GM21717 (cell line): ENCODE results near the gene CPSF4.
"Not testable (repeated sequence)": the region's sequence is repeated elsewhere in the genome, so short reads cannot be mapped to it uniquely, and the experiment has no call there.

Experiments
- ATAC-seq: cut with Tn5 transposase; IDR thresholded peaks from one replicate; pipeline ENCODE4 v1.9.1; 2021; ENCODE audit warnings: mild to moderate bottlenecking, moderate library complexity; ENCODE audit not compliant: unreplicated experiment

The CPSF4 gene

DNA sequence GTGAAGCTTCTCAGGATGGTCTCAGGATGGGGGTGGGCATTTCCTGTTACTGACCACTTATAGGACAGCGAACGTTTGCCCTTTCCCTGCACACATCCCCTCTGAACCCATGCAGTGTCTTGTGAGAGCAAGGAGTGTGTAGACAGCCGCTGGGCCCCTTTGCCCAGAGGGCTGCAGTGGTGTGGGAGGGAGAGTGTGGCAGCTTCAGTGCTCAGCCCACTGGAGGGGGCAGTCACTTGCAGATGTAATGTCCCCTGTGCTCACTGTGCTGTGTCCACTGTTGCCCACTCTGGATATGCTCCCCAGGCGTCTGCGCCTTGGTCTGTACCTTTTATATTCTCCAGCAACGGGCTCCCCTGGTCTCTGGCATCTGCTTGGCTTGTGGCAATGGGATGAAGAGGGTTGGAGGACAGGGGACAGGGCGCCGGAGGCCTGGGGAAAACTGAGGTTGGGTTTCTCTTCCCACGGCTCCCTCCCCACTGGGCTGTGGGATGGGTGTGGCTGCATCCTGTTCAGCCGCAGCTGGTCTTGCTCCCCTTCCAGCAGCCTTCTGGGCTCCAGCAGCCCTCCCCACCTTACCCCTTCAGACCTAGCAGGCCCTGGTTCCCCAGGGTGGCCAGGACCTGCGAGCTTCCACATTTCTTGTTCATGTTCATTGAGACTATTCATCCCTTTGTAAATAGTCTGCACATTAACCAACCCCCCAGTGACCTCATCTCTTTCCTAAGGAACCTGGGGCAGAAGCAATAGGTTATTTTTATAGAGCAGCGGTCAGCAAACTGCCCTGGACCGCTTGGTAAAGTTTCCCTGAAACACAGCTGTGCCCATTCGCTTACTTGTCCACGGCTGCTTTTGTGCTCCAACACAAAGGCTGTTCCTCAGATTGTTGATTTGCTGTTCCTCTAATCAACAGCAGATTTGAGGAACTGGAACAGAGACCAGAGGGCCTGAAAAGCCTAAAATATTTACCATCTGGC lies 40.0 kb downstream of the CPSF4 start:
- ATAC-seq: no peak

DNA sequence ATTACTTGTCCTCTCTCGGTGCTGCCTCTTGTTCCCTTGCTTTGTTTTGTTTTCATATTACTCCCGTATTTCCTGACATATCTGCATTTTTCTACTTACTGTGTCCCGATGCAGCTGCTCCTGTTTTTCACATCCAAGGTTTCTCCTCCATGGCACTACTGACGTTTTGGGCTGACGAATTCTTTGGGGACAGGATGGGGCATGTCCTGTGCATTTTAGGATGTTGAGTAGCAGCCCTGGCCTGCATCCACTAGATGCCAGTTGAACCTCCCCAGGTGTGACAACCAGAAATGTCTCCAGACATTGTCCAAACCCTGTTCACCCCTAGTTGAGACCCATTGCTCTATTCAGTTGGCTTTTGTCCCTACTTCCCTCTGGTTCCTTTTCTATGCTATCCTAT lies 46.4 kb downstream of the CPSF4 start:
- no peak for ATAC-seq

DNA sequence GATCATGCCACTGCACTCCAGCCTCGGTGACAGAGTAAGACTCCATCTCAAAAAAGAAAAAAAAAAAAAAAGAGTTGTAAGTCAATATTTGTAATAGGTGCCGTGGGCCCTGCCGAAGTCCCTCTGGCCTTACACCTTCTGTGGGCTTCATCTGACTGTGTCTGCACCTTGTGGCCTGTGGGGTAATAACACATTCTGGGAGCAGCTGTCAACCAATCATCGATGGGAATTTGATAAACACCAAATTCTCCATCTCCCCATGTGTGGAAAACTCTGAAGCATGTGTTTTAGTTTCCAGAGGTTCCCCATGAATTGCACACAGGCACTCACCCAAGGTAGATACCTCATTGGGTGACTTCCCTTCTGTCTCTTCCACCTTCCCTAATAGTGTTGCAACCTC lies 50.5 kb downstream of the CPSF4 start:
- no peak for ATAC-seq

DNA sequence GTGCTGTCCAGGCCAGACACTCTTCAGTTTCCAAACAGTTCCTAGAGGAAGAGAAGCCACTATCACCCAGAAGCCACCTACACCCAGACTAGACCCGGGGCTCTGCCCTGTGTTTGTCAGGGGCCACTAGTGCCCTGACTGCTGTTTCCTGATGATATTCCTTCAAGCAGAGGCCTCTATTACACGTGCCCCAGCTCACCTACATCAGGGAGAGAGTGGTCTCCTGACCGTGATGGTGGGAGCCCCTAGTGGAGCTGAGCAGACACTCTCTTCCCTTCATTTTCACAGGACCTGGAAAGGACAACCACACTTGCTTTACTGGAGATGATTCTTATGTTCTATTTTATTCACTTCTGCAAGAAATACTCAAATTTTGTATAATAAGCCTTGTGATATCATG lies 52.1 kb downstream of the CPSF4 start:
- no peak for ATAC-seq

DNA sequence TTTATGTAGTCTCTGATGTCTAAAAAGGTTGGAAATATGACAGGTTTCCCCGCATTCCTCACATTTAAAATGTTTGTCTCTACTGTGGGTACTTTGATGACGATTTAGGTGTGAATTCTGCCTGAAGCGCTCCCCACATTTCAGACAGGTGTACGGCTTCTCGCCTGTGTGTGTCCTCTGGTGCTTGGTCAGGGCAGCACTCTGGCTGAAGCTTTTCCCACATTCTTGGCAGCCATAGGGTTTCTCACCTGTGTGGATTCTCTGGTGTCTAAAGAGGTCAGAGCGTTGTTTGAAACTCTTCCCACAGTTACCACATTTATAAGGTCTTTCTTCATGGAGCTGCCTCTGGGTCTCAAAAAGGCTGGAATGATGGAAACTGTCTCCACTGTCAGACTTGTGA lies 55.1 kb downstream of the CPSF4 start:
- ATAC-seq: no peak

DNA sequence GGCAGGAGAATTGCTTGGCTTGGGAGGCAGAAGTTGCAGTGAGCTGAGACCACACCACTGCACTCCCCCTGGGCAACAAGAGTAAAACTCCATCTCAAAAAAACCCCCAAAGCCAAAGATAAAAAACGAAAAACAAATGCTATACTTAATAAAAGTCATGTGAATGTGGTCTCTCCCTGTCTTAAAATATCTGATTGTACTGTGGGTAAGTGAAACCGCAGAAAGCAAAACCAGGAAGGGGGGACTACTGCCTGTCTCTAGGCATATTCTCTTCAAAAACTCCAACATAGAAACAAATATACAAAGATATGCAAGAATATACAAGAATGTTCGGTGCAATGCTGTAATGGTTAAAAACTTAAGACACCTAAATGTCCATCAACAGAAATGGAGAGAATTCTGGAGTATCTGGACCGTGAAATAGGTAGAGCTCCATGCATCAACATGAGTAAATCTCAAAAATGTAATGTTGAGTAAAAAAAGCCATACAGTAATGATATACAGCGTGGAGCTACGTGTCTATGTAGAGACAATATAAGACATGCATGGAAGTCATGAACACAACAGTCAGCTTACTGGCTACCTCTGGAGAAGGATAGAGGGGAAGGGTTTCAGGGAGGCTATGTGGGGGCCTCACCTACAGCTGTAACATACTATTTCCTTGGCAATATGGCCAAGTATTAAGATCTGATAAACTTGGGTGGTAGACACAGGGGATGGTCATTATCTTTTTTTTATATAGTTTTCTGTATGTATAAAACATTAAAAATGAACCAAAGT lies 59.2 kb downstream of the CPSF4 start:
- ATAC-seq: no peak

DNA sequence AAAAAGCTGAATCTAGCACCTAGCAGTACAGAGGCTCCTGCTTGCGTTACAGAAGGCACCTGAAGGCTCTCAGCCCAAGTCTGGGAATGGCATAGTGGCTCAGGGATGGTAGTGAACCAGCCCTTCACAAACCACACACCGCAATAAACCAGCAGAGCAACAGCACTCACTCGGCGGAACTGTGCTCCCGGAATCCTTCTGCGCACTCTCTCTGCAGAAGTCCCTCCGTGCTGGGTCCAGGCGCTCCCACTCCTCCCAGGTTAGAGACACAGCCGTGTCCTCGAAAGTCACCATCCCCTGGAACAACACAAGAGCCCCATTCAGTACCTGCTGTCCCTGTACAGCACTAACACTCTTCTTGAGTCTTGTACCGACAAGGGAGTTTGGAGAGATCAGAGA lies 59.8 kb downstream of the CPSF4 start:
- no peak for ATAC-seq

DNA sequence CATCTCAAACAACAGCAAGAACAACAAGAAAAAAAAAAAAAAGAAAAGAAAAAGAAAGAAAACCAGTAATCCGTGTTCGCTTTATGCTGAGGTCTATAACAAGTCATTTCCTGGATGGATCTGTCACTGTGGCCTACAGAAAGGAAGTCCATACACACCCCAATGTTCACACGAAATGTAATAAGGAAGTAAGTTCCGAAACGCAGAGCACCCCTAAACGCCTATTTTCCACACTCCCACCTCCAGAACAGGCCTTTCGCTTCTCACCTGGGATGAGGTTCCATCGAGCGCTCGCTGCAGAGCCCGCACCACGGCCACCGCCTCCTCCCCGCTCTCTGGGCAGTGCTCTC lies 60.6 kb downstream of the CPSF4 start:
- ATAC-seq: no peak

DNA sequence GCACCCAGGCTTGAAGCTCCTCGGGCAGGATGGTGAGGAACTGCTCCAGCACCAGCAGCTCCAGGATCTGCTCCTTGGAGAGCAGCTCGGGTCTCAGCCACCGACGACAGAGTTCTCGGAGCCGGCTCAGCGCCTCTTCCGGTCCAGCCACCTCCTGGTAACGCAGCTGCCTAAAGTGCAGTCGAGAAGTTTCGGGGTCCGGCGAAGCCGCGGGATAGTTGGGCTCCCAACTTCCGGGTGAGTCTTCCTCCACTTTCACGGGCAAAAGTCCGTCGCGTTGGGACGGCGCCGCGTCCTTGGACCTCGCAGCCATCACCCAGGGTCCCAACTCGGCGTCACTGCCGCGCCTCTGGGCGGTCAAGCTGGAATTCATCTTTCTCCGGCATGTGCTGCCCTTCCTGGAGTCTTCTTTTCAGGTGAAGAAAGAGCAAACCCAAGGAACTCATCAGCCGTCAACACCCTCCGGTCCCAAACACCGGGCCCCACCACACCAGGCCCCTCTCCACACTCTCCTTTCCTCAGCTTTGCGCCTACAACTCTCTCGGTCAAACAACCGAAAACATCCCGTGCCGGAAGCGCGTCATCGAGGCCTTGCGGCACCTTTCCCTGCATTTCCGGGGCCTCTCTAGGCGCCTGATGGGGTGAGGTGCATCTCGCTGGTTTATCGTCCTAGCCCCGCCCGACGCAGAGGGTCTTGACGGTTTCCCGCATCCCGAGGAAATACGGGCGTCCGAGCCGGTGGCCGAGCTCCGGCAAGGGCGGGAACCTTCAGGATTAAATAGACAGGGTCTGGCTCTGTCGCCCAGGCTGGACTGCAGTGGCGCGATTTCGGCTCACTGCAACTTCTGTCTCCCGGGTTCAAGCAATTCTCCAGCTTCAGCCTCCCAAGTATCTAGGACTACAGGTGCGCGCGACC lies 61.2 kb downstream of the CPSF4 start, which contains the start of gene ZNF394:
ZNF394 (minus strand) TSS at position 561 of the 916 bp plus-strand sequence; CDS start at position 373, 188 bp downstream.
- ATAC-seq: peak; percentile 44

DNA sequence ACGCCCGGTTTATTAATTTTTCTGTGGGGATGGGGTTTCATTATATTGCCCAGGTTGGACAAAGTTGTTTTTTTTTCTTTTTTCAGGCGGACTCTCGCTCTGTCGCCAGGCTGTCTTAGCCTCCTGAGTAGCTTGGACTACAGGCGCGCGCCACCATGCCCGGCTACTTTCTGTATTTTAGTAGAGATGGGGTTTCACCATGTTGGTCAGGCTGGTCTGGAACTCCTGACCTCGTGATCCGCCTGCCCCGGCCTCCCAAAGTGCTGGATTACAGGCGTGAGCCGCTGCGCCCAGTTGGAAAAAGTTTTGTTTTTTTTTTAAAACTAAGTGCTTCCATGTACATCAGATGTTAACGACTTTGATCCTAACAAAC lies 61.9 kb downstream of the CPSF4 start:
- ATAC-seq: no peak

DNA sequence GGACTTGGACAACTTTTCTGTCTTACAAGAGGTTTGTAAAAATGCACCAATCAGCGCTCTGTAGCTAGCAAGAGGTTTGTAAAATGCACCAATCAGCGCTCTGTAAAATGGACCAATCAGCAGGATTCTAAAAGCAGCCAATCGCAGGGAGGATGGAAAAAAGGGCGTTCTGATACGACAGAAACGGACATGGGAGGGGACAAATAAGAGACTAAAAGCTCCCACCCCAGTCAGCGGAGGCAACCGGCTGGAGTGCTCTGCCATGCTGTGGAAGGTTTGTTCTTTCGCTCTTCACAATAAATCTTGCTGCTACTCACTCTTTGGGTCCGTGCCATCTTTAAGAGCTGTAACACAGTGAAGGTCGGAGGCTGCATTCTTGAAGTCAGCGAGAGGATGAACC lies 62.5 kb downstream of the CPSF4 start:
- ATAC-seq: not testable (repeated sequence)

DNA sequence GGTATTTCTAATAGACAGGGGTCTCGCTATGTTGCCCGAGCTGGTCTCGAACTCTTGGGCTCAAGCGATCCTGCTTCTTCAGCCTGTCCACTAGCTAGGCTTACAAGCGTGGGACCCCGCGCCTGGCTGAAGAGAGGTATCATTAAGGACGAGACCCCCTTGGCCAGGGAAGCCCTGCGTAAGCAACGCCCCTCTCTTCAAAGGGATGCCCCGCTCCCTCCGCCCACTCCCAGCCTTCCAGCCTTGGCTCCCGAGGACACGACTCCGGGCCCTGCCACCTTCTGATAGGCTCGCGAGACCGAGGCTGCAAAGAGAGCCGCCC lies 65.5 kb downstream of the CPSF4 start:
- ATAC-seq: no peak

DNA sequence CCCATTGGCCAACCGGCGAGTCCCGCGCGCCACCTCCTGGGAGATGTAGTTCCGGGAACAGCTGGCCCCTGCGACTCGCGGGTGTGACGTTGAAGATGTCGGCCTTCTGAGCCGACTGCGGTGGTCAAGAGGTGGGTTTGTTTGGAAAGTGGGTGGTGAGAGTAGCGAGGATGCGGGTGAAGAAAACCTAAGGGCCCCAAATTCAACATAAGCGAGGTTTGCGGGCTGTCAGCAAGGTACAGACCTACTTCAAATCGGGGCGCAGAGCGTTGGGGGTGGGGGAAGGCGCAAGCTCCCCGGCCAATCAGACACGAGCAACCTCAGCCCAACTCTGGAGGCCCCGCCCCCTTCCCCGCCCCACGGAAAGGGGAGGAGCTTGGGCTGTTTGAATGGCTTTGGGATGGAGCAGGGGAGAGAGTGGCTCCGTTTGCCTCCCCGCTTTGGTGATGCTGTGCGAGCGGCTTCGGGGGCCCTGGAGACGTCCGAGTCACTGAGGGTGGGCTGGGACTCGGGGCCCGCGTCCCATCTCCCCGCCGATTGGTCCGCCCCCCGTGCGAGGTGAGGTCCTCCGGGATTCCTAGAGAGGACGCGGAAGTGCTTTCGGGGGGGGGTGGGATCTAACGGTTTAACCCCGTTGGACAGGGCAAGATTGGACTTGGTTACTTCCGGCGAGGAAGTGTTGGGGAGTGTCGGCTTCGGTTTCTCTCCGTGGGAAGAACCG lies 66.0 kb downstream of the CPSF4 start, which contains the start of gene ZKSCAN5:
ZKSCAN5 (plus strand) TSS at position 60 of the 721 bp plus-strand sequence. CDS start 1,383 bp downstream, outside the sequence.
- peak; percentile 76 for ATAC-seq

DNA sequence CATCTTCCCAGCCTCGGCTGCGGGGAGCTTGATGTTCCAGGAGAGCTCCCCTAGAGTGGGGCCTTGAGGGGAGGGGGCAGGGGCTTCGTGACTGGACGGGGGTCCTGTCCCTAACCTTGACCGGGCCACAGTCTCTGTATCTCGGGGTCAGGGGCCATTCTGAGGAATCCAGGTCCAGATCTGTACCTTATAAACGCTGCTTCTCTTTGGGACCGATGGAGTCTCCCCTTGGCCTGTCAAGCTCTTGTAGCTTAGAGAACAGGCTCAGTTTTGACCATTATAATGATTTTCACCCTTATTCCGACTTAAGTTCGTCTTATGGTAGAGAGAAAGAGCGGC lies 66.5 kb downstream of the CPSF4 start:
- peak; percentile 14 for ATAC-seq
